A549 (cell line): Measurements from ENCODE around the gene GPR108.

Experiments
- CTCF ChIP-seq: fragments of >200 bp; sonication (Bioruptor Twin); formaldehyde crosslinking; IDR thresholded peaks from 3 replicates; pipeline ENCODE4 v1.5.1; 2016
- EP300 ChIP-seq, 2 experiments: fragments of >200 bp; sonication (Bioruptor Twin); formaldehyde crosslinking; IDR thresholded peaks; 2 replicates in 1 of 2; 3 replicates in 1 of 2; pipeline ENCODE4 v1.6.1; 2016 to 2017
- HDAC2 ChIP-seq: fragments of 200-600 bp; sonication (generic); IDR thresholded peaks from 2 replicates; pipeline ENCODE4 v1.6.1; 2016
- MYC ChIP-seq: IDR thresholded peaks from 2 replicates; pipeline ENCODE4 v1.6.1; 2012; ENCODE audit warnings: mild to moderate bottlenecking, inconsistent platforms, low read length, improper control_type of control experiment, borderline replicate concordance
- RARB ChIP-seq: fragments of 250-450 bp; sonication (Bioruptor Pico); IDR thresholded peaks from 2 replicates; pipeline ENCODE4 v1.8.0; 2021; ENCODE audit warnings: mild to moderate bottlenecking, moderate library complexity

DNA sequence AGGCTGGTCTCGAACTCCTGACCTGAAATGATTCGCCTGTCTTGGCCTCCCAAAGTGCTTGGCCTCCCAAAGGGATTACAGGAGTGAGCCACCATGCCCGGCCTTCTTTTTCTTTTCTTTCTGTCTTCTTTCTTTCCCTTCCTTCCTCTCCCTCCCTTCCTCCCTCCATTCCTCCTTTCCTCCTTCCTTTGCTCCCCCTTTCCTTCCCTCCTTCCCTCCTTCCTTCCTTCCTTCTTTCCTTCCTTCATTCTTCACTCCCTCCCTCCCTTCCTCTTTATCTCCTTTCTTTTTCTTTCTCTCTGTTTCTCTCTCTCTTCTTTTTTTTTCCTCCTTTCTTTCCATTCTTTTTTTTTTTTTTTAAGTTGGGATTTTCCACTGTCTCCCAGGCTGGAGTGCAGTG lies 29.0 kb downstream of the GPR108 start:
- no peak for TF ChIP-seq RARB (CRISPR knock-in tag)
- TF ChIP-seq MYC = no peak
- no peak for TF ChIP-seq CTCF
- no peak for TF ChIP-seq HDAC2
- no peak for TF ChIP-seq EP300 (IDR thresholded peaks at IDR 0.05)
